Activated naive CD4-positive, alpha-beta T cell treated with anti-CD3 and anti-CD28 coated beads, Interleukin-2, amount 50 U/mL, for 24 hours (primary cell): ENCODE measurements around the gene UBXN2A.

Experiments
- H3K27ac Mint-ChIP-seq: one replicate; pipeline ENCODE4 v1.8.0; 2021; ENCODE audit warnings: mild to moderate bottlenecking, mixed read lengths
- H3K27me3 Mint-ChIP-seq: one replicate; pipeline ENCODE4 v1.8.0; 2021; ENCODE audit warnings: mixed read lengths
- H3K36me3 Mint-ChIP-seq: one replicate; pipeline ENCODE4 v1.8.0; 2021; ENCODE audit warnings: mixed read lengths
- H3K4me1 Mint-ChIP-seq: one replicate; pipeline ENCODE4 v1.8.0; 2021; ENCODE audit warnings: mixed read lengths
- H3K4me3 Mint-ChIP-seq: one replicate; pipeline ENCODE4 v1.8.0; 2021; ENCODE audit warnings: mild to moderate bottlenecking, mixed read lengths
- H3K9me3 Mint-ChIP-seq: one replicate; pipeline ENCODE4 v1.8.0; 2021; ENCODE audit warnings: mixed read lengths

Gene UBXN2A

DNA sequence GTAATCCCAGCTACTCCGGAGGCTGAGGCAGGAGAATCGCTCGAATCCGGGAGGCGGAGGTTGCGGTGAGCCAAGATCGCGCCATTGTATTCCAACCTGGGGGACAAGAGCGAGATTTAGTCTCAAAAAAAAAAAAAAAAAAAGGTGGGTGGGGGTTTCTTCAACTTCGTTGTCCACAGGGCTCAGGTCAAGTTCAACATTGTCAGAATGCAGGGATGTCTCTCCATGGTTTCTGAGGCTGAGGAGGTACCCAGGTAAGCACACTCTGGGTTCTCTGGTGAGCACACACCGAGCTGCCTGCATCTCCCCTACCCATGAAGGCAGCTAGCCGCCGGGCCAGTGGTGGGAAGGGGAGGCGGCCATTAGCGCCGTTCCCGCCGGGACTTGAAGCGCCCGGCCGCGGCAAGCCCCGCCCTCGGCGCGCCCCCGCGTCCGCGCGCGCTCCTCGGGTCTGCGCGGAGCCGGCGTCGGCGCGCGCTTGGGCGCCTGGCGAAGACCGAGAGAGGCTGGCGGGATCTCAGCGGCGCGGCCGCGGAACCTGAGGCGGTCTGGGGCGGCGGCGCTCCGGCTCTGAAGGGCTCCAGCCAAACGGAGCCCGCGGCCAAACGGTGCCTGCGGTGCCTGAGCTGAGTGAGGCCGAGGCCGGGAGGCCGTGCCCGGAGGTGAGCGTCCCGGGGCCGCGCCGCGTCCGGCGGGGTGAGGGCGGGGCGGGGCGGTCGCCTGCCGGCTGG is at the start of gene UBXN2A:
Gene UBXN2A (plus strand): TSS at position 477 of the 731 bp plus-strand sequence. CDS start 17,852 bp downstream, outside the sequence.
- Mint-ChIP-seq H3K4me1 (peaks cover 30% of the 10 kb centered on the region), H3K4me3 (peak within 1 kb of the TSS; percentile 96), H3K27me3 (no peaks in the 10 kb centered on the region), H3K27ac (peak within 1 kb of the TSS; percentile 86), H3K9me3 (no peaks in the 10 kb centered on the region), H3K36me3 (no peaks in the 10 kb centered on the region)

- Mint-ChIP-seq H3K9me3 (no peaks in the 10 kb centered on the region), H3K27ac (no peak overlapping the region), H3K27me3 (no peaks in the 10 kb centered on the region)
Measured at GRCh38 chr2:23900133-23900532, 40.1 kb upstream of the UBXN2A start.

GRCh38 chr2:23900541-23901322 is 39.5 kb upstream of the UBXN2A start:
- Mint-ChIP-seq H3K27me3 (no peaks in the 10 kb centered on the region), H3K27ac (no peak overlapping the region), H3K36me3 (no peaks in the 10 kb centered on the region), H3K9me3 (no peaks in the 10 kb centered on the region), H3K4me1 (peaks cover 57% of the 10 kb centered on the region), H3K4me3 (no peak overlapping the region)

More at GRCh38 chr2:23900133-23900532, 40.1 kb upstream of the UBXN2A start:
- Mint-ChIP-seq H3K36me3 (no peaks in the 10 kb centered on the region), H3K4me1 (peaks cover 51% of the 10 kb centered on the region), H3K4me3 (no peak overlapping the region)

GRCh38 chr2:23901966-23902846 is 38.1 kb upstream of the UBXN2A start:
- H3K4me3 Mint-ChIP-seq = no peak overlapping the region
- peaks cover 62% of the 10 kb centered on the region for H3K4me1 Mint-ChIP-seq
- H3K36me3 Mint-ChIP-seq = no peaks in the 10 kb centered on the region
- no peaks in the 10 kb centered on the region for H3K27me3 Mint-ChIP-seq
- H3K9me3 Mint-ChIP-seq = no peaks in the 10 kb centered on the region
- no peak overlapping the region for H3K27ac Mint-ChIP-seq

GRCh38 chr2:23903034-23903433 is 37.2 kb upstream of the UBXN2A start:
- Mint-ChIP-seq H3K27me3 (no peaks in the 10 kb centered on the region), H3K9me3 (no peaks in the 10 kb centered on the region), H3K27ac (no peak overlapping the region), H3K4me3 (no peak overlapping the region), H3K4me1 (peaks cover 54% of the 10 kb centered on the region), H3K36me3 (no peaks in the 10 kb centered on the region)

DNA sequence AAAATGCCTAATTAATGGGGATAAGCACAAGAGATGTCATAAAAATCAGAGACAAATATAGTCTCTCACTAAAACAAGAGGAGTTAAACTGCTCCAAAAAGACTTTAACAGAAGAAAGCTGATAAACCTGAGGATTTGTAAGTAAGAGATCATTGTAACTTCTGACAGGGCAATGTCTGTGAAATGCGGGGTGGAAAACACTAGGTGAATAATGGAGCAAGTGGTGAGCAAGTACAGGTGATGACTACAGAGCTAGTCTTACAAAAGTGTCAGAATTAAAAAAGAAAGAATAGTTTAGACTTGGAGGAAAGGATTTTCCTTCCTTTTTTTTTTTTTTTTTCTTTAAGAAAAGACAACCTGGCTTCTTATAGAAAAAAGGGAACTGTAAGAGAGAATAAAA is 36.0 kb upstream of the UBXN2A start:
- Mint-ChIP-seq H3K4me1 (peaks cover 49% of the 10 kb centered on the region), H3K9me3 (no peaks in the 10 kb centered on the region), H3K27me3 (no peaks in the 10 kb centered on the region), H3K27ac (peak overlapping the region; percentile 43), H3K4me3 (no peak overlapping the region), H3K36me3 (no peaks in the 10 kb centered on the region)

DNA sequence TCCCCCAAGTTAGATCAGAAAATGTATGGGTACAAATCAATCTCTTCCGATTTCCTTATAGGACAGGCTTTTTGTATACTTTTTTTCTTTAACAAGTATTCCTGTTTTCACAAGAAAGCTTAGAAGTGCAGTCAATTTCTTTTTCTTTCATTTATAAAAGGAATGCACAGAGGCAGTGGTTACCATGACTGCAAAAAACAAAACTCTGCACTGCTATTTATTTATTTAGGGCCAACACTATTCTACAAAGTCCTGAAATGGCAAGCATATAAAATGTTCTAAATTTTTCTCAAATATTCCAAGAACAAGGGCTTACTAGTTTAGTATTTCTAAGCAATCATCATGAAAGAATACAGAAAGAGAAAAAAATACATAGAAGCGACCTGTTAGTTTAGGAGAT is 35.6 kb upstream of the UBXN2A start:
- no peak overlapping the region for H3K4me3 Mint-ChIP-seq
- peaks cover 2% of the 10 kb centered on the region for H3K36me3 Mint-ChIP-seq
- H3K9me3 Mint-ChIP-seq = no peaks in the 10 kb centered on the region
- H3K27me3 Mint-ChIP-seq = no peaks in the 10 kb centered on the region
- H3K4me1 Mint-ChIP-seq = peaks cover 53% of the 10 kb centered on the region
- peak overlapping the region; percentile 55 for H3K27ac Mint-ChIP-seq

- H3K27me3 Mint-ChIP-seq = no peaks in the 10 kb centered on the region
Measured at GRCh38 chr2:23905155-23905554, 35.1 kb upstream of the UBXN2A start.

GRCh38 chr2:23912054-23912453 is 28.2 kb upstream of the UBXN2A start:
- H3K27ac Mint-ChIP-seq = no peak overlapping the region
- no peaks in the 10 kb centered on the region for H3K27me3 Mint-ChIP-seq
- no peak overlapping the region for H3K4me3 Mint-ChIP-seq
- H3K36me3 Mint-ChIP-seq = peaks cover 6% of the 10 kb centered on the region
- no peaks in the 10 kb centered on the region for H3K9me3 Mint-ChIP-seq
- peaks cover 46% of the 10 kb centered on the region for H3K4me1 Mint-ChIP-seq

More at GRCh38 chr2:23905155-23905554, 35.1 kb upstream of the UBXN2A start:
- peaks cover 2% of the 10 kb centered on the region for H3K36me3 Mint-ChIP-seq
- no peaks in the 10 kb centered on the region for H3K9me3 Mint-ChIP-seq
- no peak overlapping the region for H3K4me3 Mint-ChIP-seq
- no peak overlapping the region for H3K27ac Mint-ChIP-seq
- peaks cover 52% of the 10 kb centered on the region for H3K4me1 Mint-ChIP-seq

DNA sequence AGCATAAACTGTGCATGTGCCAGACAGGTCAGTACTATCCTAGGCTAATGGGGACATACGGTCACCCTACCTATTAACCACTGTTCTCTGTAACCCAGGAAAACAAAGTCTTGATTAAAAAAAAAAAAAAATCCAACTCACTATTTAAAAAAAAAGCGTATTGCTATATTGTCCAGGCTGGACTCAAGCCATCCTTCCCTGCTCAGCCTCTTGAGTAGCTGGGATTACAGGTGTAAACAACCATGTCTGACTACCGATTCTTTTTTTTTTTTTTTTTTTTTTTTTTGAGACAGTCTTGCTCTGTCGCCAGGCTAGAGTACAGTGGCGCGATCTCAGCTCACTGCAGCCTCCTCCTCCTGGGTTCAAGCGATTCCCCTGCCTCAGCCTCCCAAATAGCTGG is 24.9 kb upstream of the UBXN2A start:
- Mint-ChIP-seq H3K9me3 (no peaks in the 10 kb centered on the region), H3K27me3 (no peaks in the 10 kb centered on the region), H3K27ac (no peak overlapping the region), H3K4me1 (peaks cover 69% of the 10 kb centered on the region), H3K4me3 (no peak overlapping the region), H3K36me3 (peaks cover 5% of the 10 kb centered on the region)

- Mint-ChIP-seq H3K4me1 (peaks cover 73% of the 10 kb centered on the region), H3K4me3 (peak overlapping the region; percentile 30), H3K9me3 (no peaks in the 10 kb centered on the region), H3K27ac (peak overlapping the region; percentile 90), H3K27me3 (no peaks in the 10 kb centered on the region), H3K36me3 (peaks cover 5% of the 10 kb centered on the region)
Measured at GRCh38 chr2:23916727-23917405, 23.4 kb upstream of the UBXN2A start.

- Mint-ChIP-seq H3K36me3 (peaks cover 3% of the 10 kb centered on the region), H3K27me3 (no peaks in the 10 kb centered on the region), H3K4me1 (peaks cover 78% of the 10 kb centered on the region), H3K9me3 (no peaks in the 10 kb centered on the region), H3K4me3 (peak overlapping the region; percentile 43), H3K27ac (no peak overlapping the region)
Measured at GRCh38 chr2:23918837-23919489, 21.3 kb upstream of the UBXN2A start.

- peak overlapping the region; percentile 99 for H3K4me3 Mint-ChIP-seq
- H3K27me3 Mint-ChIP-seq = no peaks in the 10 kb centered on the region
- no peak overlapping the region for H3K27ac Mint-ChIP-seq
- H3K9me3 Mint-ChIP-seq = no peaks in the 10 kb centered on the region
- H3K36me3 Mint-ChIP-seq = no peaks in the 10 kb centered on the region
- H3K4me1 Mint-ChIP-seq = peaks cover 59% of the 10 kb centered on the region
Measured at GRCh38 chr2:23924589-23925359, 15.5 kb upstream of the UBXN2A start.

DNA sequence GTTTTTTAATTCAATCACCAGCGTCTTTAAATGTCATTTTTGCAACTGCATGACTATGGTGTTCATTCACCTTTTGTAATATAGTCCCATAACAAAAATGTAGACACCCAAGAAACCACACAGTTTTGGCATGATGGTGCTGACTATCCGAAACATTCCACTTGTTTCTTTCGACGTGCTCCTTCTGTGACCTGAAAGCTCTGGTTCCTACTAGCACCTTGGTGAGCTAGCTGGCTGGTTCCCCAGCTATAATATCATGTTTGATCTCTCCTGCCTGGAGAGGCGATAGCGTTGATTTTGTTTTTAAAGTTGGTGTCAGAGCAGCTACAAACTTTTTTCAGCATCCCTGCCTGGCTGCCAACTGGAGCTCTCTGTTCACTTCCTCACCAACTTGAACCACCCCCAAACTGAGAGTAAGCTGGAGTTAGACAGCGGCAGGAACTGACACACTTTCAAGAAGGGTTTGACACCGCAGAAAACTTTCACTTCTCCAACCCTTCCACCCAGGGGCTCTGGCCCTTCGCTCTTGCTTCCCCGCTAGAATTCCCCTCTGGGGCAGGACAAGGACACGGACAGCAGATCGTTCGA is 14.5 kb upstream of the UBXN2A start:
- peak overlapping the region; percentile 99 for H3K27ac Mint-ChIP-seq
- H3K4me1 Mint-ChIP-seq = peaks cover 54% of the 10 kb centered on the region
- H3K9me3 Mint-ChIP-seq = no peaks in the 10 kb centered on the region
- H3K36me3 Mint-ChIP-seq = no peaks in the 10 kb centered on the region
- H3K4me3 Mint-ChIP-seq = peak overlapping the region; percentile 99
- no peaks in the 10 kb centered on the region for H3K27me3 Mint-ChIP-seq
